Measurements from ENCODE around the gene SENP3.

The SENP3 gene

GRCh38 chr17:7579834-7580603, 18.3 kb downstream of the SENP3 start (continued):
- no peak; the same call in 1 of the 2 replicates for TF ChIP-seq PRDM10 (tag by site-specific recombination; IDR thresholded peaks at IDR 0.05)
- no peak for TF ChIP-seq KLF7 (tag by site-specific recombination; IDR thresholded peaks at IDR 0.05; ENCODE audit: borderline replicate concordance)
- no peak for TF ChIP-seq GLIS1 (tag by site-specific recombination; IDR thresholded peaks at IDR 0.05)
- TF ChIP-seq ZNF585B (tag by site-specific recombination; IDR thresholded peaks at IDR 0.05), result no peak
- no peak for TF ChIP-seq HOXD13 (CRISPR knock-in tag; IDR thresholded peaks at IDR 0.05; ENCODE audit: borderline replicate concordance)
- TF ChIP-seq KLF17 (tag by site-specific recombination; IDR thresholded peaks at IDR 0.05), result no peak
- TF ChIP-seq ZNF366 (tag by site-specific recombination; conservative IDR thresholded peaks at IDR 0.05), result no peak
- TF ChIP-seq GLI4 (tag by site-specific recombination; IDR thresholded peaks at IDR 0.05), result no peak; the same call in 1 of the 2 replicates
- TF ChIP-seq ZEB2 (tag by site-specific recombination; IDR thresholded peaks at IDR 0.05), result no peak
- TF ChIP-seq ZNF37A (tag by site-specific recombination; IDR thresholded peaks at IDR 0.05), result no peak
- no peak for TF ChIP-seq ZBTB17 (tag by site-specific recombination; IDR thresholded peaks at IDR 0.05)
- TF ChIP-seq ELK4 (IDR thresholded peaks at IDR 0.05; ENCODE audit: borderline replicate concordance, low read depth, low read length), result no peak
- no peak for TF ChIP-seq MZF1 (tag by site-specific recombination; IDR thresholded peaks at IDR 0.05; ENCODE audit: borderline replicate concordance)
- TF ChIP-seq ZNF426 (tag by site-specific recombination; IDR thresholded peaks at IDR 0.05), result no peak
- TF ChIP-seq ZNF600 (tag by site-specific recombination; IDR thresholded peaks at IDR 0.05), result peak; percentile 7; the same call in 1 of the 2 replicates
- no peak for TF ChIP-seq PBX3 (CRISPR knock-in tag; IDR thresholded peaks at IDR 0.05)
- TF ChIP-seq ZNF114 (tag by site-specific recombination; IDR thresholded peaks at IDR 0.05), result no peak
- no peak for TF ChIP-seq ZNF830 (tag by site-specific recombination; IDR thresholded peaks at IDR 0.05; ENCODE audit: low read depth)
- peak; percentile 44; the same call in 1 of the 2 replicates for TF ChIP-seq EGR2 (tag by site-specific recombination; IDR thresholded peaks at IDR 0.05; ENCODE audit: low read depth)
- peak; percentile 36; the same call in 1 of the 2 replicates for TF ChIP-seq CTCF (tag by site-specific recombination; IDR thresholded peaks at IDR 0.05)
- TF ChIP-seq ZNF169 (tag by site-specific recombination; IDR thresholded peaks at IDR 0.05), result 0 out of 2 replicates have a peak, but pooled peaks have one; percentile 76
- TF ChIP-seq ZNF837 (tag by site-specific recombination; IDR thresholded peaks at IDR 0.05), result 0 out of 2 replicates have a peak, but pooled peaks have one; percentile 73
- no peak for TF ChIP-seq ZSCAN18 (tag by site-specific recombination; IDR thresholded peaks at IDR 0.05)
- no peak for TF ChIP-seq ZNF791 (tag by site-specific recombination; IDR thresholded peaks at IDR 0.05)
- 0 out of 2 replicates have a peak, but pooled peaks have one; percentile 14 for TF ChIP-seq KLF16 (tag by site-specific recombination; IDR thresholded peaks at IDR 0.05)
- no peak for TF ChIP-seq ZNF26 (tag by site-specific recombination; IDR thresholded peaks at IDR 0.05)
- no peak for TF ChIP-seq ZNF24 (tag by site-specific recombination; IDR thresholded peaks at IDR 0.05)
- no peak for TF ChIP-seq SCRT1 (tag by site-specific recombination; IDR thresholded peaks at IDR 0.05; ENCODE audit: borderline replicate concordance)

Measured in HEK293 (cell line).